OCI-LY3 (cell line): Measurements from ENCODE around the gene NPFF.

ENCODE experiments used
- H2AFZ ChIP-seq: fragments of 200-600, 300-600 bp; shearing (Covaris generic); 2 replicates; pipeline ENCODE4 v1.6.0; 2014; ENCODE audit warnings: antibody characterized with exemption, low read depth, low read length
- H3K27ac ChIP-seq: fragments of 200-600, 300-600 bp; sonication (generic); 2 replicates; pipeline ENCODE4 v1.5.1; 2014; ENCODE audit warnings: mild to moderate bottlenecking, low read length, moderate library complexity, mixed read lengths
- H3K27me3 ChIP-seq: fragments of 200-600, 300-600 bp; sonication (generic); 2 replicates; pipeline ENCODE4 v1.6.1; 2014; ENCODE audit warnings: low read depth, low read length, mixed read lengths
- H3K36me3 ChIP-seq: fragments of 200-600, 300-600 bp; sonication (generic); replicated peaks from 2 replicates; pipeline ENCODE3; 2014; ENCODE audit warnings: low read depth, low read length, mixed read lengths
- H3K4me1 ChIP-seq: fragments of 300-600, 200-600 bp; sonication (generic); 2 replicates; pipeline ENCODE4 v1.6.1; 2014; ENCODE audit warnings: low read length, mixed read lengths
- H3K4me2 ChIP-seq: fragments of 200-600, 300-600 bp; sonication (generic); 2 replicates; pipeline ENCODE4 v1.6.1; 2014; ENCODE audit warnings: low read length, mixed read lengths
- H3K4me3 ChIP-seq: fragments of 300-600, 200-600 bp; sonication (generic); 2 replicates; pipeline ENCODE4 v1.5.1; 2014; ENCODE audit warnings: antibody characterized with exemption, mild to moderate bottlenecking, low read length, moderate library complexity
- H3K79me2 ChIP-seq: fragments of 300-600, 200-600 bp; shearing (Covaris generic); 2 replicates; pipeline ENCODE4 v1.6.1; 2014; ENCODE audit warnings: mild to moderate bottlenecking, low read length, mixed read lengths
- H3K9ac ChIP-seq: fragments of 300-600, 200-600 bp; shearing (Covaris generic); 2 replicates; pipeline ENCODE4 v1.6.0; 2014; ENCODE audit warnings: mild to moderate bottlenecking, low read length, moderate library complexity
- H3K9me3 ChIP-seq: fragments of 200-600, 300-600 bp; shearing (Covaris generic); 2 replicates; pipeline ENCODE4 v1.6.1; 2014; ENCODE audit warnings: low read length, mixed read lengths; ENCODE audit not compliant: insufficient read depth
- H4K20me1 ChIP-seq: fragments of 200-600, 300-600 bp; sonication (generic); 2 replicates; pipeline ENCODE4 v1.6.1; 2016; ENCODE audit warnings: low read length, mixed read lengths; ENCODE audit not compliant: insufficient read depth
- EZH2phosphoT487 ChIP-seq: fragments of 200-600 bp; shearing (Covaris generic); IDR thresholded peaks from 2 replicates; pipeline ENCODE4 v1.6.1; 2018; ENCODE audit warnings: antibody characterized with exemption, mixed run types, low read depth
- TF ChIP-seq, protein P1 (sequence below): fragments of 200-600, 300-600 bp; sonication (generic); IDR thresholded peaks from 2 replicates; pipeline ENCODE4 v1.5.1; 2014; ENCODE audit warnings: antibody characterized with exemption, low read length, low read depth

NPFF gene

DNA sequence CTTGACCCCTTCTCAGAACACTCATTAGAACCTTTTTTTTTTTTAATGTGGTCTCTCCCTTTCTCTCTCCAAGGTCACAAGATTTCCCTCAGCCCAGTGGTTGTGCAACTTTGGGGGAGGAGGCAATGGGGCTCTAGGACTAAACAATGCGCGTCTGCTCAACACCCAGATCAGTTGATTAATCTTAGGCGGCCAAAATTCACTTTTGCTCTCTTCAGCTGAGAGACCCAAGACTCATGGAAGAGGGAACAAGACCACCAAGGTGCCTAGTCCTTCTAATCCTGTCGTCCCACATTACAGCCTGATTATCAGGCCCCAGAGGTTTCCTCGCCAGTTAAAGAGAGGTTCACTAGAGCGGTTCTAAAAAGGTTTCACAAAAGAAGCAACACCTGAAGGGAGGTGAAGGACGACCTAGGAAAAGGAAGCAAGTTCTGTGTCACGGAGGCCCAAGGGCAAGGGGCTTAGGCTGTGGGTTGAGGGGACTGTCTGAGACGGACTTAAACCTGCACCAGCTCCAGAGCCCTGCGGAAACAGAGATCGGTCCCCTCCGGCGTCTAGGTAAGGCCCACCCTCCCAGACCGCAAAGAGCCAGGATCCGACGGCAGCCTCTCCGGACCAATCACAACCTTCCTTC lies 7.0 kb downstream of the NPFF start:
- Histone ChIP-seq H3K4me3 (peak overlapping the region; percentile 80), H3K4me2 (peak overlapping the region; percentile 91), H3K36me3 (no peaks in the 10 kb centered on the region), H4K20me1 (no peaks in the 10 kb centered on the region), H3K79me2 (peaks cover 17% of the 10 kb centered on the region), H3K27ac (peak overlapping the region; percentile 58), H3K4me1 (peaks cover 24% of the 10 kb centered on the region), H2AFZ (no peak overlapping the region), H3K9me3 (no peaks in the 10 kb centered on the region), H3K27me3 (no peaks in the 10 kb centered on the region), H3K9ac (peak overlapping the region; percentile 76)
- TF ChIP-seq EZH2phosphoT487 = no peak
- TF ChIP-seq, protein P1, sequence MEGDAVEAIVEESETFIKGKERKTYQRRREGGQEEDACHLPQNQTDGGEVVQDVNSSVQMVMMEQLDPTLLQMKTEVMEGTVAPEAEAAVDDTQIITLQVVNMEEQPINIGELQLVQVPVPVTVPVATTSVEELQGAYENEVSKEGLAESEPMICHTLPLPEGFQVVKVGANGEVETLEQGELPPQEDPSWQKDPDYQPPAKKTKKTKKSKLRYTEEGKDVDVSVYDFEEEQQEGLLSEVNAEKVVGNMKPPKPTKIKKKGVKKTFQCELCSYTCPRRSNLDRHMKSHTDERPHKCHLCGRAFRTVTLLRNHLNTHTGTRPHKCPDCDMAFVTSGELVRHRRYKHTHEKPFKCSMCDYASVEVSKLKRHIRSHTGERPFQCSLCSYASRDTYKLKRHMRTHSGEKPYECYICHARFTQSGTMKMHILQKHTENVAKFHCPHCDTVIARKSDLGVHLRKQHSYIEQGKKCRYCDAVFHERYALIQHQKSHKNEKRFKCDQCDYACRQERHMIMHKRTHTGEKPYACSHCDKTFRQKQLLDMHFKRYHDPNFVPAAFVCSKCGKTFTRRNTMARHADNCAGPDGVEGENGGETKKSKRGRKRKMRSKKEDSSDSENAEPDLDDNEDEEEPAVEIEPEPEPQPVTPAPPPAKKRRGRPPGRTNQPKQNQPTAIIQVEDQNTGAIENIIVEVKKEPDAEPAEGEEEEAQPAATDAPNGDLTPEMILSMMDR = no peak

DNA sequence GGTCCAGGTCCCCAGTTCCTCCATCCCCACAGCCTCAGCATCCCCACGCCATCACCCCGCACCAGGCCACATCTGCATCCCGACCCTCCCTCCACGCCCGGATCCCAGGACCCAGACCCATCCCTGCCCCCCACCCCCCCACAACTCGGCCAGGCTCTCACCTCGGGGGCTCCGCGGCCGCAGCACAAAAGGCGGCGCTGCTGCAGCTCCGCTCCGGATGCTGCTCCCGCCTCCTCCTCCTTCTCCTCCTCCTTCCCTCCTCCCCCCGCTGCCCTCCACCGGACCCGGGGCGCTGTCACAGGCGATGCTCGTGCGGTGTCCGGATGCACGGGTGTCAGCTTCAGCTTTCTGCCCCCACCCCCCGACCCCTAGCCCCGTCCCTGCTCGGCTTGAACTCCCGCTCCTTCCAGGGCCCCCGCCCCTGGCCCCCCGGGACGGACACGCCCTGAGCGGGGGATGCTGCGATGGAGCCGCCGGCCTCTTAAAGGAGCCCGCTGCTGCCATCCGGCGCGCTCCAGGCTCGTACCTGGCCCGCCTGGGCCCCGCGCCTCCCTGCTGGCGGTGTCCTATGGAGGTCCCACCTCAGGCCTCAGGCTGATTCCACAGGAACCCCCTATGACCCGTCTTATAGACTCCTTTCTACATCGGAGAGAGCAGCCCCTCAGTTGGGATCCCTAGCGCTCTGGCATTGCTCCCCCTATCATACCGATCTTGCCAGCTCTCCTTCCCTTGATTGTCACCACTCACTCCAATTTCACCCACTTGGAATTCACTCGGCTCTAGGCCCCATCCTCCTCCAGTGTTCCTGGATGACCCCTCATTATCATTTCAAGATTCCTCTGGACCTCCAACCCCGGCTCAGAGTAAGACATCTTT lies 7.8 kb downstream of the NPFF start, which contains the start of gene MAP3K12:
MAP3K12 (minus strand) TSS at position 193 of the 876 bp plus-strand sequence. CDS start 12,067 bp downstream, outside the sequence.
- peaks cover 17% of the 10 kb centered on the region for H3K79me2 ChIP-seq
- no peak for TF ChIP-seq EZH2phosphoT487
- TF ChIP-seq, protein P1 = no peak
- no peaks in the 10 kb centered on the region for H3K36me3 ChIP-seq
- peaks cover 24% of the 10 kb centered on the region for H3K4me1 ChIP-seq
- H4K20me1 ChIP-seq = no peaks in the 10 kb centered on the region
- H3K4me2 ChIP-seq = peak within 1 kb of the TSS; percentile 91
- H3K4me3 ChIP-seq = peak within 1 kb of the TSS; percentile 80
- H3K27ac ChIP-seq = peak within 1 kb of the TSS; percentile 58
- peak within 1 kb of the TSS; percentile 57; the same call in 1 of the 2 replicates for H2AFZ ChIP-seq
- no peaks in the 10 kb centered on the region for H3K27me3 ChIP-seq
- H3K9ac ChIP-seq = peak within 1 kb of the TSS; percentile 76
- H3K9me3 ChIP-seq = no peaks in the 10 kb centered on the region

GRCh38 chr12:53498235-53498630 lies 9.1 kb downstream of the NPFF start:
- Histone ChIP-seq H4K20me1 (no peaks in the 10 kb centered on the region), H3K36me3 (no peaks in the 10 kb centered on the region), H3K4me2 (peak overlapping the region; percentile 91), H3K79me2 (peaks cover 17% of the 10 kb centered on the region), H3K4me3 (0 out of 2 replicates have a peak overlapping the region, but pooled peaks have one; percentile 80), H3K9me3 (no peaks in the 10 kb centered on the region), H3K4me1 (peaks cover 30% of the 10 kb centered on the region), H3K9ac (no peak overlapping the region), H3K27me3 (no peaks in the 10 kb centered on the region), H3K27ac (no peak overlapping the region), H2AFZ (no peak overlapping the region)
- no peak for TF ChIP-seq EZH2phosphoT487
- TF ChIP-seq, protein P1 = no peak

GRCh38 chr12:53497461-53497860 lies 9.8 kb downstream of the NPFF start:
- H3K9ac ChIP-seq = no peak overlapping the region
- no peaks in the 10 kb centered on the region for H4K20me1 ChIP-seq
- H3K4me1 ChIP-seq = peaks cover 30% of the 10 kb centered on the region
- H3K79me2 ChIP-seq = peaks cover 10% of the 10 kb centered on the region
- H3K4me2 ChIP-seq = no peak overlapping the region
- no peaks in the 10 kb centered on the region for H3K36me3 ChIP-seq
- H3K27me3 ChIP-seq = no peaks in the 10 kb centered on the region
- no peak overlapping the region for H2AFZ ChIP-seq
- no peaks in the 10 kb centered on the region for H3K9me3 ChIP-seq
- no peak overlapping the region for H3K4me3 ChIP-seq
- no peak for TF ChIP-seq EZH2phosphoT487
- no peak overlapping the region for H3K27ac ChIP-seq
